Fibroblast of peridontal ligament (primary cell): ENCODE measurements around the gene ANKRD61.
"Not testable (repeated sequence)": the region's sequence is repeated elsewhere in the genome, so short reads cannot be mapped to it uniquely, and the experiment has no call there.

Source experiments
- DNase-seq: peaks from one replicate; pipeline ENCODE4 v3.0.0-alpha.2; 2010; ENCODE audit errors: extremely low read depth

The ANKRD61 gene

GRCh38 chr7:6030988-6031387 is at the start of gene ANKRD61:
ANKRD61 (plus strand) TSS chr7:6031376; CDS start chr7:6031376, 0 bp downstream.
- DNase-seq = no peak

DNA sequence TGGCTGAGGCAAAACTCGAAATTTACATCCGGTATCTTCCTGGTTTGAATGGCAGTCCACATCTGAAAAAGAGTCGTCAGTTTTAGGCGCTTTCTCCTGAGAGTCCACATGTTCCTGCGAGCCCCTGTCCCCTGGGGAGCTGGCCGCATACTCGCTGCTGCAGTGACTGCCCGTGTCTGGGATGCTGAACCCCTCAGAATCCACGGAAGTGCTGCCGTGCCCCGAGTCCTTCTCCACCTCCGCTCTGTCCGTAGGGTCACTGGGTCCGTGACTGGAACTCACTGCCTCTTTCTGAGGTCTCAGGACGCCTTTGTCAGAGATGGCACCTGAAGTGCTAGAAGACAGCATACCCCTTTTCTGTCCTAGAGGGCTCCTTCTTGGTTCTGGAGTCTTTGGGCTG is 44.1 kb upstream of the ANKRD61 start:
- not testable (repeated sequence) for DNase-seq

DNA sequence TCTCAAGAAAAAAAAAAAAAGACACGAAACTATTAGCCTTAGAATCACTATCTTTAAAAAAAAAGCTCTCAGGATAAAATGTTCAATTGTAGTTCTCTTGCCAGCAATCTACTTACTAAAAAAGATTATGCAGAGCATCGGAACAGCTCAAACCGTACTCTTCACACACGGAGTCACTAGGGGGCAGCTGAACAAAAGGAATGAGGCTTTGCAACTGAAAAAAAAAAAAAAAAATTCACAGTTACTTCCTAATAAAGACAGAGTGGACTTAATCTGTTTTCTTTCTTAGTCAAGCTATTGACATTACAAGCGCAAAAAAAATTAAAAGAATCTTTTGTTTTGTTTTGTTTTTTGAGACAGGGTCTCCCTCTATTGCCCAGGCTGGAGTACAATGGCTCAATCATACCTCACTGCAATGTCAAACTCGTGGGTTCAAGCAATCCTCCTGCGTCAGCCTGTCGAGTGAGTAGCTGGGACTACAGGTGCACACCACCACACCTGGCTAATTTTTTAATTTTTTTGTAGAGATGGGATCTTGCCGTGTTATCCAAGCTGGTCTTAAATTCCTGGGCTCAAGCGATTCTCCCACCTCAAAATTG is 33.9 kb upstream of the ANKRD61 start:
- peak; percentile 81 for DNase-seq

DNA sequence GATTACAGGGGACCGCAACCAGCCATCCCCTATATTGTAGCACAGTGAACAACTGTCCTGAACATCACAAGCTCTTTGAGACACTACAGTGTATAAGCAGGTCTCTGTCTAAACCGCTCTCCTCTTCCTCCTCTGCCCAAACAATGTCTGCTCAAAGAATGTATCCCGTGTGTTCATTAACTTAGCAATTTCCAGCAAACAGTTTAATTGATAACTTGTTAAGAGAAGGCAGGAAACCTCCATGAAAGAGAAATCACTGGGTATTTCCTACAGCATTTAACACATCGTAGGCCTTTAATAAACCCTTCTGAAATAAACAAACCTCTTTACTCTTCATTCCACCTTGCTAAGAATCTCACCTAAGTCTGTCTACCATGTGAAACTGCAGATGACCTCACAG is 23.8 kb upstream of the ANKRD61 start:
- no peak for DNase-seq

DNA sequence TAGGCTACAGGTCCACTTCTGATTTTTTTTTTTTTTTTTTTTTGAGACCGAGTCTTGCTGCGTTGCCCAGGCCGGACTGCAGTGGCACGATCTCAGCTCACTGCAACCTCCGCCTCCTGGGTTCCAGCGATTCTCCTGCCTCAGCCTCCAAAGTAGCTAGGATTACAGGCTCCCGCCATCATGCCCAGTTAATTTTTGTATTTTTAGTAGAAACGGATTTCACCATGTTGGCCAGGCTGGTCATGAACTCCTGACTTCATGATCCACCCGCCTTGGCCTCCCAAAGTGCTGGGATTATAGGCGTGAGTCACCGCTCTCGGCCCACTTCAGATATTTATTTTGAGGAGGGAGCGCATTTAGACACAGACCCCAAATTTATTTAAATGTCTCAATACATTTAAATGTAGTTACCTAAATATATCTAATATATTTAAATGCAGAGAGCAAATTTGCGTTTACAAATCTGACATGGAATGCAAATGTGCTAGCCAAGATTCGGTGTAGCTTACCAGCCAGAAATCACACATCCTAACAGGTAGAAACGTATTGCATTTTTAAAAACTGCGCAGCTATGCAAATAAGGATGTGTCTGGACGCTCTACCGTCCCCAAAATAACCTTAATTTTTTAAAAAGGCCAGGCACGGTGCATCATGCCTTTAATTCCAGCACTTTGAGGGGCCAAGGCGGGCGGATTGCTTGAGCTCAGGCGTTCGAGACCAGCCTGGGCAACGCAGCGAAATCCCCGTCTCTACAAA is 23.2 kb upstream of the ANKRD61 start:
- DNase-seq = not testable (repeated sequence)

GRCh38 chr7:6008668-6009611 is 22.2 kb upstream of the ANKRD61 start, which contains the start of the genes AIMP2 and PMS2:
AIMP2 (plus strand) TSS chr7:6009272; CDS start chr7:6009364, 92 bp downstream.
PMS2 (minus strand) TSS chr7:6009049; CDS start chr7:6009019, 30 bp downstream.
- DNase-seq = peak; percentile 98

GRCh38 chr7:6010370-6010769 is 20.8 kb upstream of the ANKRD61 start:
- DNase-seq = not testable (repeated sequence)

GRCh38 chr7:6011541-6011940 is 19.6 kb upstream of the ANKRD61 start:
- DNase-seq = no peak

GRCh38 chr7:6012355-6013104 is 18.6 kb upstream of the ANKRD61 start:
- DNase-seq = no peak

DNA sequence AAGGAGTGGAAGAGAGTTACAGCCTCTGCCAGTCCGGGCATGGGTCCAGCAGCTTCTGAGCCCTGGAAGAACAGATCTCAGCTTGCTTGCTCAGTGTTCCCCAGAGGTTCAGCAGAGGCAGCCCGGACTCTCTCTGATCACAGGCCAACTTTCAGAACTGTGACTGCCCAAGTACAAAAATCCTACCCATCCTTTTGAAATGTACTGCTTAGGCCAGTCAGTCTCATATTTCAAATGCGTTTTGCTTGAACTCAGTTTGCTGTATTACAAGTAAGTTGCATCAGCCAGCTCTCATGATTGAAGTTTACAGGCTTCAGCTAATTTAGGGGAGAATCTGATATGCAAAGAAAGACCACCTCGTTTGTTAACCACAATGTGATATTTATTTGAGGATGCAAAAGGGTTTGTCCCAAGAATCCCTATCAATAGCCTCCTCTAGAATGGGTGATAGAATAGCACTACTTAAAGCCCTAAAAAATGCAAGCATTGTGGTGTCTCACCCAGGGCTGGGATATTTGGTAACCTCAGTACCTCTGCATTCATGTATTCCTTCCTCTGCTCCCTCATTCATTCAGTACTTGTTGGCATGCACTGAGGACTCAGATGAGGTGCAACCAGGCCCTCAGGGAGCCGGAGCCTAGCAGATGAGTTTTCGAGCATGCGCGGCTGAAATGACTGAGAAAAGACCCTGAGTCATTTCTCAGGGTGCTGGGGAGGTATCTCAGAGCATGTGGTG is 15.1 kb upstream of the ANKRD61 start:
- DNase-seq = peak; percentile 100

DNA sequence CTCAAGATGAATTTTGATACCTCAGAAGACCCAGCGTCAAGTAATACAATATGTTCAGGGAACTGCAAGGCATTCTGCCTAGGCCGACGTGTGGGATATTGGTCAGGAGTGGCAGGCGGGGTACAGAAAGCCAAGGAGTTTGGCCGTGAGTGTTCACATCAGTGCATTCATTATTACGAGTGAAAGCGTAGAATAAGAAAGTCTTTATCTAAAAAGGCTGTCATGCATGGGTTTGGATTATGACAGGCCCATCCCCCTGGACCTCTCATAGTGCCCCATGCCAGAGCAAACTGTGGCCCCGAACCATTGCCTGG is 14.6 kb upstream of the ANKRD61 start:
- DNase-seq = no peak

GRCh38 chr7:6020371-6021286 is 10.5 kb upstream of the ANKRD61 start:
- no peak for DNase-seq

GRCh38 chr7:6022707-6023106 is 8.5 kb upstream of the ANKRD61 start:
- no peak for DNase-seq

DNA sequence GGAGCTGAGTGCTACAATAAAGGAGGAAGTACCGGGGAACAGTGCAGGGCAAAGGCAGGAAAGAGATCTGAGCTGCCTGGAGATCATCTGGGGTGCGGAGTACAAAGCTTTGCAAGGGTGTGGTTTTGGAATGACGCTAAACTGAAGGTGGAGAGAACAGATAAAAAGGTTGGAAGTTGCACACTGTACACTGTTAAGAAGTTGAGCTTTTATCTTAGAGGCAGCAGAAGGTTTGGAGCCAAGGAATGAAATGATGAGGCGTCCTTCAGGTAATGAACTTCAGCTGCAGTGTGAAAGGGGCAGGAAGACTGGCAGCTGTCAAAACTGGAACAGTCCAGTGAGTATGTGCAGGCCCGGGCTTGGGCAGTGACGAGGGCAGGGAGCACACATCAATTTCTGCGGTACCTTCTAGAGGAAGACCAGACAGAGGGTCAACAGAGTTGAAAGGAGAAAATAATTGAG is 7.2 kb upstream of the ANKRD61 start:
- DNase-seq = no peak

DNA sequence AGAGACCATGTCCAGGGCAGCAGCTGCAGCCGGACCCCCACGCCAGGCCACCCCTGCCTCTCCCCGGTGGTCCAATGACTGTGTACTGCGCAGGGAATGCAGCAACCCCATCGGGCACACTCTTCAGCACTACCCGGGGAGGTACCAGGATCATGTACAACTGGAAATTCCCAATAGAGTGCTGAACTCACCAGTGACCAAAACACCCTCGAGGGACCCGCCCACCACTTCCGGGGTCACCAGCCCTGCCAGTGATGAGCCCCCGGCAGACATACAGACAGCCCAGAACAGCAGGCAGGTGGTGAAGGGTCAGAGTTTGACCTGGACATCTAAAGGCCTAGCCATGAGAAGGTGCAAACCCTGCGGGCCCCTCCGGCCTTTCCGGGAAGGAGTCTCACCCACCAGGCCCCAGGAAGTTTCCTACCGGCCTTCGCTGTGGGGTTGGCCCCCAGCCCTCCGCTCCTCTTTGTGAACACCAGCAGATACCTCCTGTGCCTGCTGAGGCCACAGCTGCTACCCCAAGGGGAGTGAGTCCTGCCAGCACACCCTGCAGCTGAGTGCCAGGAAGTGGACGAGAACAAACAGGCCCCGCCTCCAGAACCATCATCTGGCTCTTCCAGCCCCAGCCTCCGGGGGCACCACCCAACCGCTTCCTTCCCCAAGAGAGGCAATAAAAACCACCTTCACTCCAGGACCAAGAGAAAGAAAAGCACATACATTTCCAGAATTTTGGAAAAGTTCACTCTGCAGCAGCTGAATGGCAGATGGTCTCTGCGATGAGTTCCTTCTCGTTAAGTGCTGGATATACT is 5.0 kb upstream of the ANKRD61 start:
- DNase-seq = no peak

DNA sequence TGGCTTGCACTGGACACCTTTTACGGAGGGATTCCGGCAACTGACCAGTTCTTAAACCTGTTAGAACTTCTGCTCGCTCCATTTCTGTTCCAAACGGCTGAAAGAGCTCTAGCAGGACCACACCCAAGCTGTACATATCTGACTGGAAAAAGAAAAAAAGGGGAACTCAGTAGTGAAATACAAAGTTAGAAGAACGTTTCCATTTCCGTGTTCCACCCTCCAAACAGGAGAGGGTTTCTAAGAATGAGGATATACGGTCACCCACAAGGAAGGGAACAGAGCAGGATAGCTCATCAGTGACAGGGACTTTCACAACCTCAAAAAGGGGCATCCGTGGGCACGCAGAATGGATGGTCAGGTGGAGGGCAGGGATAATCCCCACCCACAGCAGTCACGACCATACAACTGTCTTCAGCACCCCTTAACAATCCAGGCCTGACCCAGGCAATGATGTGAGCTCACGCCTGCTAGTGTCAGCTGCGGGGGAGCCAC is 4.3 kb upstream of the ANKRD61 start:
- no peak for DNase-seq

DNA sequence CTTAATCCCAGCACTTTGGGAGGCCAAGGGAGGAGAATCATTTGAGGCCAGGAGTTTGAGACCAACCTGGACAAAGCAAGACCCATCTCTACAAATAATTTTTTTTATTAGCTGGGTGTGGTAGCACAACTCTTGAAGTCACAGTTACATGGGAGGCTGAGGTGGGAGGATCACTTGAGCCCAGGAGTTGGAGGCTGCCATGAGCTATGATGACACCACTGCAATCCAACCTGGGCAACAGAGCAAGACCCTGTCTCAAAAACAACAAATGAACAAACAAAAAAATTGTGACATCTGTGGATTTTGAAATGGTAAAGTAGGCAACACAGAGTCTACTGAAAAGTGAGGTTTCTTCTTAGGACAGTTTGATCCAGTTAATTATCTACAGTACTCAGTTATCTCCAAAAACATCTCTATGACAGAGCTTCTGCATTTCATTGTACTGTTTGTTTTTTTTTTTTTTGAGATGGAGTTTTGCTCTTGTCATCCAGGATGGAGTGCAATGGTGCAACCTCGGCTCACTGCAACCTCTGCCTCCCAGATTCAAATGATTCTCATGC is 3.3 kb upstream of the ANKRD61 start:
- no peak for DNase-seq

GRCh38 chr7:6028563-6028962 is 2.6 kb upstream of the ANKRD61 start:
- DNase-seq = no peak
